SU-DHL-6 (cell line): ENCODE results near the gene RBMX2.

ENCODE experiments used
- H2AFZ ChIP-seq: fragments of 200-600 bp; sonication (generic); 2 replicates; pipeline ENCODE4 v1.6.1; 2014; ENCODE audit warnings: low read depth, mild to moderate bottlenecking, moderate library complexity, mixed read lengths, antibody characterized with exemption, low read length; ENCODE audit not compliant: severe bottlenecking
- H3F3A ChIP-seq: fragments of 200-600 bp; shearing (Covaris generic); 2 replicates; pipeline ENCODE4 v1.6.0; 2016; ENCODE audit warnings: antibody characterized with exemption, mild to moderate bottlenecking; ENCODE audit not compliant: insufficient read depth
- H3K27ac ChIP-seq: fragments of 200-600 bp; sonication (generic); 2 replicates; pipeline ENCODE4 v1.5.1; 2016; ENCODE audit warnings: low read depth, mild to moderate bottlenecking, low read length, moderate library complexity, mixed read lengths
- H3K27me3 ChIP-seq: fragments of 200-600 bp; sonication (generic), shearing (Covaris generic); 2 replicates; pipeline ENCODE4 v1.6.0; 2014; ENCODE audit warnings: mild to moderate bottlenecking, low read length
- H3K36me3 ChIP-seq: fragments of 200-600 bp; sonication (generic); 2 replicates; pipeline ENCODE4 v1.6.1; 2014; ENCODE audit warnings: mild to moderate bottlenecking, low read length, mixed read lengths
- H3K4me2 ChIP-seq: fragments of 300-600, 200-600 bp; shearing (Covaris generic), sonication (generic); 2 replicates; pipeline ENCODE4 v1.6.0; 2014; ENCODE audit warnings: low read length, low read depth, mild to moderate bottlenecking; ENCODE audit not compliant: poor library complexity, severe bottlenecking
- H3K4me3 ChIP-seq: fragments of 200-600 bp; sonication (generic); 2 replicates; pipeline ENCODE4 v1.5.1; 2014; ENCODE audit warnings: antibody characterized with exemption, low read length, mild to moderate bottlenecking, mixed read lengths; ENCODE audit not compliant: insufficient read depth, poor library complexity, severe bottlenecking
- H3K79me2 ChIP-seq: fragments of 200-600 bp; sonication (generic); 2 replicates; pipeline ENCODE4 v1.6.1; 2014; ENCODE audit warnings: mild to moderate bottlenecking, low read length, moderate library complexity; ENCODE audit not compliant: insufficient read depth
- H3K9ac ChIP-seq: fragments of 200-600 bp; sonication (generic); 2 replicates; pipeline ENCODE4 v1.7.0; 2014; ENCODE audit warnings: mild to moderate bottlenecking, low read length
- H3K9me2 ChIP-seq: fragments of 200-600 bp; sonication (generic); replicated peaks from 2 replicates; pipeline ENCODE4 v1.6.1; 2014; ENCODE audit warnings: low read length; ENCODE audit not compliant: insufficient read depth
- H3K9me3 ChIP-seq: fragments of 200-600 bp; sonication (generic); 2 replicates; pipeline ENCODE4 v1.6.1; 2014; ENCODE audit warnings: low read length, mixed read lengths; ENCODE audit not compliant: insufficient read depth
- H4K20me1 ChIP-seq: fragments of 200-600 bp; sonication (generic); 2 replicates; pipeline ENCODE4 v1.6.1; 2014; ENCODE audit warnings: low read depth, mild to moderate bottlenecking, antibody characterized with exemption, low read length, moderate library complexity, mixed read lengths
- EZH2phosphoT487 ChIP-seq: fragments of 200-600 bp; sonication (generic), shearing (Covaris generic); conservative IDR thresholded peaks from 2 replicates; pipeline ENCODE4 v1.6.1; 2018; ENCODE audit warnings: mild to moderate bottlenecking, antibody characterized with exemption, low read length, moderate library complexity, mixed read lengths
- TF ChIP-seq, protein P1 (sequence below): fragments of 200-600 bp; sonication (generic); IDR thresholded peaks from one replicate; pipeline ENCODE4 v1.5.1; 2017; ENCODE audit warnings: antibody characterized with exemption, mild to moderate bottlenecking, low read length, moderate library complexity; ENCODE audit not compliant: insufficient read depth, poor library complexity, severe bottlenecking

RBMX2 gene

DNA sequence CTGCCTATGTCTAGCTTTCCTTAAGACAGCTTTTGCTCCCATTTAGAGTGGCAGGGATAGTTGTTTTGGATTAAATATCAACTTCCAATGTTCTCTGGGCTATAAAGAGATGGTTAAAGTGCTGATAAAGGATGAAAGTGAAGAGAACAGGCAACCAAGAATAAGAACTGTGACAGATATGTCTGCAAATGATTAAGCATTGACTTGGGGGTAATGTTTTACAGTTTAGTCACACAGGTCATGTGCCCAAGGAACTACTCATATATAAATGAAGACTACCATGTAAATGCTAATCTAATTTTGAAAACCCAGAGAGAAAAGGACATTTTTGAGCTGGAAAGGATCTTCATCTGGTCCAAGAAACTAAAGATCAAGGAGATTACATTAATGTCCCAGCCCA, 42.1 kb downstream of the RBMX2 start:
- Histone ChIP-seq H3K79me2 (no peaks in the 10 kb centered on the region), H3K9me2 (no peaks in the 10 kb centered on the region), H3K9ac (no peak overlapping the region), H3K27ac (no peak overlapping the region), H3K27me3 (no peaks in the 10 kb centered on the region), H3K4me3 (no peak overlapping the region), H3K9me3 (no peaks in the 10 kb centered on the region), H3F3A (no peaks in the 10 kb centered on the region), H3K36me3 (no peaks in the 10 kb centered on the region), H2AFZ (no peak overlapping the region), H4K20me1 (no peaks in the 10 kb centered on the region), H3K4me2 (no peak overlapping the region)
- no peak for TF ChIP-seq EZH2phosphoT487
- TF ChIP-seq, protein P1, sequence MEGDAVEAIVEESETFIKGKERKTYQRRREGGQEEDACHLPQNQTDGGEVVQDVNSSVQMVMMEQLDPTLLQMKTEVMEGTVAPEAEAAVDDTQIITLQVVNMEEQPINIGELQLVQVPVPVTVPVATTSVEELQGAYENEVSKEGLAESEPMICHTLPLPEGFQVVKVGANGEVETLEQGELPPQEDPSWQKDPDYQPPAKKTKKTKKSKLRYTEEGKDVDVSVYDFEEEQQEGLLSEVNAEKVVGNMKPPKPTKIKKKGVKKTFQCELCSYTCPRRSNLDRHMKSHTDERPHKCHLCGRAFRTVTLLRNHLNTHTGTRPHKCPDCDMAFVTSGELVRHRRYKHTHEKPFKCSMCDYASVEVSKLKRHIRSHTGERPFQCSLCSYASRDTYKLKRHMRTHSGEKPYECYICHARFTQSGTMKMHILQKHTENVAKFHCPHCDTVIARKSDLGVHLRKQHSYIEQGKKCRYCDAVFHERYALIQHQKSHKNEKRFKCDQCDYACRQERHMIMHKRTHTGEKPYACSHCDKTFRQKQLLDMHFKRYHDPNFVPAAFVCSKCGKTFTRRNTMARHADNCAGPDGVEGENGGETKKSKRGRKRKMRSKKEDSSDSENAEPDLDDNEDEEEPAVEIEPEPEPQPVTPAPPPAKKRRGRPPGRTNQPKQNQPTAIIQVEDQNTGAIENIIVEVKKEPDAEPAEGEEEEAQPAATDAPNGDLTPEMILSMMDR, result no peak

DNA sequence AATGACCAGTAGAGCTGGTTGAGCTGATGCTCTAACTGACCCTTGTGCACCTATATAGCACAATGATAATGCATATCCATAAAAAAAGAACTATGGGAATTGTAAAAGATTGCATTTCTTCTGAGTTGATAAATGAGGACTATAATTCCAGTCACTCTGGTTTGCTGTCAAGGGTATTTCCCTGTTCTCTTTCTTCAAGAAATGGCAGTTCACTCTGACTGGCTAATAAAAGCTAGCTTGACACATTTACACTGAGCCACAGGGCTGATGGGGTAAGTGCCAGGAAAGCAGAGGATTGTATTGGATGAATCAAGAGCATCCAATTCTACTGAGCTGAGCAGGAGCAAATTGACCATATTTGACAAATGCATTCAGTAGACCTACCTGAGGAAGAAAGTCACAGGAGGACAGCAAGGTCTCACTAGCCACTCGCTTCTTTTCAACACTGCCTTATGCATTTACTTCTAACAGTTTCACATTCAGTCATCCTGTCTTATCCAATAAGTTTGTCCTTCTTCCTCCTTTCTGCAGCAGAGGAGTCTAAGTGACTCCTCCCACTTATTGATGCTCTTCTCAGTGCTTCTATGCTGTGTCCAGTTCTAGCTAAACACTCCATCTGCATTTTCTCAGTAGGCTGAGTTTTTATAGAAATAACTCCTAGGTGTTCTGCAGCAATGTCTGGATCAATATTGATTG, 43.0 kb downstream of the RBMX2 start:
- Histone ChIP-seq H3K27me3 (no peaks in the 10 kb centered on the region), H3K79me2 (no peaks in the 10 kb centered on the region), H3K27ac (no peak overlapping the region), H3K36me3 (no peaks in the 10 kb centered on the region), H2AFZ (no peak overlapping the region), H4K20me1 (no peaks in the 10 kb centered on the region), H3K9me2 (no peaks in the 10 kb centered on the region), H3F3A (no peaks in the 10 kb centered on the region), H3K4me3 (no peak overlapping the region), H3K9me3 (no peaks in the 10 kb centered on the region), H3K9ac (no peak overlapping the region), H3K4me2 (no peak overlapping the region)
- TF ChIP-seq EZH2phosphoT487, result no peak
- TF ChIP-seq, protein P1, result no peak

DNA sequence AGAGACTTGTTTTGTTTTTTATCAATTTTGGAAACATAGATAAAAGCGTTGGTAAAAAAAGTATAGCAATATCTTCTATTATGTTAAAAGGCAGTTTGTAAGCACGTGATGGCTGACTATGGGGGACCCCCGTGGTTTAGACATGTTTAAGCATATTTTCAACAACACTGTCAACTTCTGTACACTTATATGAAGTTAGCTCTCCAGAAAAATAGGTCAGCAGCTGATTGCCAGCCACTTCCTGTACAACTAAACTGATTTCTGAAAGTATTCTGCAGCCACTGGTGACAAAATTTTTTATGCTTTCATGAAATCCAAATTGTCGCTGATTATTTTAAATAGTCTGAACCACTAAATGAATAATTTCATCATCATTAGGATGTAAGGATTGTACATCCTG, 45.2 kb downstream of the RBMX2 start:
- H2AFZ ChIP-seq, result no peak overlapping the region
- H3F3A ChIP-seq, result no peaks in the 10 kb centered on the region
- no peaks in the 10 kb centered on the region for H3K36me3 ChIP-seq
- no peaks in the 10 kb centered on the region for H3K27me3 ChIP-seq
- TF ChIP-seq, protein P1, result no peak
- no peak for TF ChIP-seq EZH2phosphoT487
- H4K20me1 ChIP-seq, result no peaks in the 10 kb centered on the region
- H3K27ac ChIP-seq, result no peak overlapping the region
- no peaks in the 10 kb centered on the region for H3K9me3 ChIP-seq
- H3K79me2 ChIP-seq, result no peaks in the 10 kb centered on the region
- no peak overlapping the region for H3K9ac ChIP-seq
- no peaks in the 10 kb centered on the region for H3K9me2 ChIP-seq
- H3K4me2 ChIP-seq, result no peak overlapping the region
- H3K4me3 ChIP-seq, result no peak overlapping the region
